ENCODE data around the gene SMIM32. TPM values are rescaled to one million over a fixed set of nuclear protein-coding genes. Genes with fewer than 3 reads are reported as not detected.

The SMIM32 gene
- total and polyA plus RNA-seq, 2 donors (not counting 1 experiment from before 2014, with no cell fraction given): not detected

GRCh38 chr5:136221340-136221739 lies 28.4 kb upstream of the SMIM32 start:
- H3K79me2 ChIP-seq (ENCODE audit: control insufficient read depth, insufficient read depth, low read length): no peaks in the 10 kb centered on the region
- no peak overlapping the region for H3K9ac ChIP-seq (ENCODE audit: insufficient read depth, low read length)
- no peaks in the 10 kb centered on the region for H3K4me1 ChIP-seq (ENCODE audit: control insufficient read depth, extremely low read depth, insufficient read depth, low read length)
- no peak overlapping the region for H3K27ac ChIP-seq (ENCODE audit: insufficient read depth, low read length)
- no peak overlapping the region for H3K4me2 ChIP-seq (ENCODE audit: extremely low read depth, insufficient read depth, low read length)
- H3K9me3 ChIP-seq (ENCODE audit: control insufficient read depth, insufficient read depth, low read depth, low read length): no peaks in the 10 kb centered on the region
- H3K4me3 ChIP-seq (replicated peaks in 1 of 4; ENCODE audit: control extremely low read depth in 1 of 4, insufficient read depth in 1 of 4, low read depth in 3 of 4, low read length in 4 of 4): no peak overlapping the region
- no peaks in the 10 kb centered on the region for H3K27me3 ChIP-seq (ENCODE audit: control insufficient read depth, insufficient read depth, low read length)
- DNase-seq (ENCODE audit: low read depth in 2 of 2): no peak
- H4K20me1 ChIP-seq (ENCODE audit: control insufficient read depth, extremely low read depth, insufficient read depth, low read length): no peaks in the 10 kb centered on the region
- H3K36me3 ChIP-seq (ENCODE audit: control insufficient read depth, insufficient read depth, low read length): no peaks in the 10 kb centered on the region
- TF ChIP-seq EZH2 (IDR thresholded peaks at IDR 0.05; ENCODE audit: low read length, missing control alignments): no peak
- no peak for TF ChIP-seq CTCF (conservative IDR thresholded peaks at IDR 0.05 in 1 of 2, IDR thresholded peaks at IDR 0.05 in 1 of 2; ENCODE audit: low read depth in 1 of 2, low read length in 2 of 2)
- H2AFZ ChIP-seq (ENCODE audit: low read length): no peak overlapping the region

- no peaks in the 10 kb centered on the region for H3K4me1 ChIP-seq (ENCODE audit: control insufficient read depth, extremely low read depth, insufficient read depth, low read length)
- no peak overlapping the region for H3K9ac ChIP-seq (ENCODE audit: insufficient read depth, low read length)
- no peak for TF ChIP-seq CTCF (conservative IDR thresholded peaks at IDR 0.05 in 1 of 2, IDR thresholded peaks at IDR 0.05 in 1 of 2; ENCODE audit: low read depth in 1 of 2, low read length in 2 of 2)
- TF ChIP-seq EZH2 (IDR thresholded peaks at IDR 0.05; ENCODE audit: low read length, missing control alignments): no peak
- H4K20me1 ChIP-seq (ENCODE audit: control insufficient read depth, extremely low read depth, insufficient read depth, low read length): no peaks in the 10 kb centered on the region
- no peak overlapping the region for H3K27ac ChIP-seq (ENCODE audit: insufficient read depth, low read length)
- H3K36me3 ChIP-seq (ENCODE audit: control insufficient read depth, insufficient read depth, low read length): no peaks in the 10 kb centered on the region
- H3K4me3 ChIP-seq (replicated peaks in 1 of 4; ENCODE audit: control extremely low read depth in 1 of 4, insufficient read depth in 1 of 4, low read depth in 3 of 4, low read length in 4 of 4): no peak overlapping the region
- H3K4me2 ChIP-seq (ENCODE audit: extremely low read depth, insufficient read depth, low read length): no peak overlapping the region
- H3K9me3 ChIP-seq (ENCODE audit: control insufficient read depth, insufficient read depth, low read depth, low read length): no peaks in the 10 kb centered on the region
- H3K79me2 ChIP-seq (ENCODE audit: control insufficient read depth, insufficient read depth, low read length): no peaks in the 10 kb centered on the region
- DNase-seq (ENCODE audit: low read depth in 2 of 2): no peak
- H2AFZ ChIP-seq (ENCODE audit: low read length): no peak overlapping the region
- peaks cover 2% of the 10 kb centered on the region for H3K27me3 ChIP-seq (ENCODE audit: control insufficient read depth, insufficient read depth, low read length)
These were observed 23.3 kb upstream of the SMIM32 start for GRCh38 chr5:136216230-136216629.

GRCh38 chr5:136215812-136216211 lies 22.9 kb upstream of the SMIM32 start:
- H2AFZ ChIP-seq (ENCODE audit: low read length): no peak overlapping the region
- H3K27ac ChIP-seq (ENCODE audit: insufficient read depth, low read length): no peak overlapping the region
- H3K9me3 ChIP-seq (ENCODE audit: control insufficient read depth, insufficient read depth, low read depth, low read length): no peaks in the 10 kb centered on the region
- no peak for TF ChIP-seq EZH2 (IDR thresholded peaks at IDR 0.05; ENCODE audit: low read length, missing control alignments)
- TF ChIP-seq CTCF (conservative IDR thresholded peaks at IDR 0.05 in 1 of 2, IDR thresholded peaks at IDR 0.05 in 1 of 2; ENCODE audit: low read depth in 1 of 2, low read length in 2 of 2): no peak
- no peaks in the 10 kb centered on the region for H3K36me3 ChIP-seq (ENCODE audit: control insufficient read depth, insufficient read depth, low read length)
- no peaks in the 10 kb centered on the region for H3K4me1 ChIP-seq (ENCODE audit: control insufficient read depth, extremely low read depth, insufficient read depth, low read length)
- no peak overlapping the region for H3K4me2 ChIP-seq (ENCODE audit: extremely low read depth, insufficient read depth, low read length)
- no peak overlapping the region for H3K9ac ChIP-seq (ENCODE audit: insufficient read depth, low read length)
- H3K27me3 ChIP-seq (ENCODE audit: control insufficient read depth, insufficient read depth, low read length): peaks cover 2% of the 10 kb centered on the region
- no peak overlapping the region for H3K4me3 ChIP-seq (replicated peaks in 1 of 4; ENCODE audit: control extremely low read depth in 1 of 4, insufficient read depth in 1 of 4, low read depth in 3 of 4, low read length in 4 of 4)
- no peaks in the 10 kb centered on the region for H3K79me2 ChIP-seq (ENCODE audit: control insufficient read depth, insufficient read depth, low read length)
- no peak for DNase-seq (ENCODE audit: low read depth in 2 of 2)
- no peaks in the 10 kb centered on the region for H4K20me1 ChIP-seq (ENCODE audit: control insufficient read depth, extremely low read depth, insufficient read depth, low read length)

Measured in fibroblast of lung (primary cell).